ENCODE data around the gene VAMP8.

- no peak for TF ChIP-seq GATA2 (IDR thresholded peaks at IDR 0.05; ENCODE audit: low read depth, low read length)
- no peak for TF ChIP-seq GATA3 (IDR thresholded peaks at IDR 0.05; ENCODE audit: low read depth, low read length)
These were observed 22.3 kb downstream of the VAMP8 start for GRCh38 chr2:85599468-85600234.
